Neural progenitor cell (in vitro differentiated cells): ENCODE results near the gene RIPOR2. TPM values are rescaled to one million over a fixed set of nuclear protein-coding genes. Genes with fewer than 3 reads are reported as not detected.

ENCODE experiments used
- DNase-seq: peaks from one replicate; pipeline ENCODE4 v3.0.0-alpha.2; 2016; ENCODE audit warnings: low spot score
- H2AFZ ChIP-seq: fragments of 200-600 bp; sonication (generic); replicated peaks from 2 replicates; pipeline ENCODE4 v1.6.1; 2016; ENCODE audit warnings: antibody characterized with exemption
- H3F3A ChIP-seq: fragments of 200-600 bp; sonication (generic); 2 replicates; pipeline ENCODE4 v1.6.1; 2016; ENCODE audit warnings: antibody characterized with exemption, low read depth
- H3K27ac ChIP-seq: fragments of 200-600 bp; sonication (generic); 2 replicates; pipeline ENCODE4 v1.5.1; 2016; ENCODE audit warnings: mild to moderate bottlenecking
- H3K27me3 ChIP-seq: fragments of 200-600 bp; sonication (generic); 2 replicates; pipeline ENCODE4 v1.6.1; 2016; ENCODE audit warnings: mild to moderate bottlenecking, moderate library complexity
- H3K36me3 ChIP-seq: fragments of 200-600 bp; sonication (generic); 2 replicates; pipeline ENCODE4 v1.5.1; 2016
- H3K4me1 ChIP-seq: fragments of 200-600 bp; sonication (generic); 2 replicates; pipeline ENCODE4 v1.6.1; 2016; ENCODE audit warnings: mixed run types
- H3K4me2 ChIP-seq: fragments of 200-600 bp; sonication (generic); 2 replicates; pipeline ENCODE4 v1.6.1; 2016
- H3K4me3 ChIP-seq: fragments of 200-600 bp; sonication (generic); 2 replicates; pipeline ENCODE4 v1.5.1; 2016
- H3K79me2 ChIP-seq: fragments of 200-600 bp; sonication (generic); 2 replicates; pipeline ENCODE4 v1.6.1; 2016; ENCODE audit warnings: low read depth
- H3K9ac ChIP-seq: fragments of 200-600 bp; sonication (generic); 2 replicates; pipeline ENCODE4 v1.6.1; 2016
- H3K9me3 ChIP-seq: fragments of 200-600 bp; sonication (generic); 2 replicates; pipeline ENCODE4 v1.5.1; 2016; ENCODE audit warnings: low read depth
- H4K20me1 ChIP-seq: fragments of 200-600 bp; sonication (generic); 2 replicates; pipeline ENCODE4 v1.6.1; 2016; ENCODE audit warnings: low read depth
- H3K27ac Mint-ChIP-seq: 3 replicates; pipeline ENCODE4 v1.8.0; 2021; ENCODE audit warnings: mixed read lengths
- H3K27me3 Mint-ChIP-seq: 2 replicates; pipeline ENCODE4 v1.8.0; 2022; ENCODE audit warnings: low read depth, mild to moderate bottlenecking, inconsistent platforms, moderate library complexity, mixed read lengths; ENCODE audit not compliant: insufficient read depth
- H3K36me3 Mint-ChIP-seq: 3 replicates; pipeline ENCODE4 v1.8.0; 2021; ENCODE audit warnings: mixed read lengths
- H3K4me1 Mint-ChIP-seq: 3 replicates; pipeline ENCODE4 v1.8.0; 2021; ENCODE audit warnings: mixed read lengths
- H3K4me3 Mint-ChIP-seq: 3 replicates; pipeline ENCODE4 v1.8.0; 2021; ENCODE audit warnings: mild to moderate bottlenecking, moderate library complexity, mixed read lengths
- H3K9me3 Mint-ChIP-seq: 3 replicates; pipeline ENCODE4 v1.8.0; 2020; ENCODE audit warnings: mixed read lengths
- CTCF ChIP-seq: fragments of 200-600 bp; sonication (generic); IDR thresholded peaks from 2 replicates; pipeline ENCODE4 v1.5.1; 2017; ENCODE audit warnings: antibody characterized with exemption, mild to moderate bottlenecking
- EZH2 ChIP-seq: fragments of 200-600 bp; sonication (generic); IDR thresholded peaks from 2 replicates; pipeline ENCODE4 v1.6.1; 2017; ENCODE audit warnings: antibody characterized with exemption, mild to moderate bottlenecking, moderate library complexity
- EZH2phosphoT487 ChIP-seq: fragments of 200-600 bp; sonication (generic); IDR thresholded peaks from 2 replicates; pipeline ENCODE4 v1.6.1; 2017; ENCODE audit warnings: antibody characterized with exemption
- total RNA-seq: library from RNA; depleted of rRNA; stranded (reverse); fragments of >200 nt; gene quantifications from 2 replicates; pipeline ENCODE4 v1.2.3, GENCODE V29; 2015; ENCODE audit warnings: low replicate concordance

Gene RIPOR2
- total RNA-seq, 1 donor from 2014 or later, result 0.26 TPM

DNA sequence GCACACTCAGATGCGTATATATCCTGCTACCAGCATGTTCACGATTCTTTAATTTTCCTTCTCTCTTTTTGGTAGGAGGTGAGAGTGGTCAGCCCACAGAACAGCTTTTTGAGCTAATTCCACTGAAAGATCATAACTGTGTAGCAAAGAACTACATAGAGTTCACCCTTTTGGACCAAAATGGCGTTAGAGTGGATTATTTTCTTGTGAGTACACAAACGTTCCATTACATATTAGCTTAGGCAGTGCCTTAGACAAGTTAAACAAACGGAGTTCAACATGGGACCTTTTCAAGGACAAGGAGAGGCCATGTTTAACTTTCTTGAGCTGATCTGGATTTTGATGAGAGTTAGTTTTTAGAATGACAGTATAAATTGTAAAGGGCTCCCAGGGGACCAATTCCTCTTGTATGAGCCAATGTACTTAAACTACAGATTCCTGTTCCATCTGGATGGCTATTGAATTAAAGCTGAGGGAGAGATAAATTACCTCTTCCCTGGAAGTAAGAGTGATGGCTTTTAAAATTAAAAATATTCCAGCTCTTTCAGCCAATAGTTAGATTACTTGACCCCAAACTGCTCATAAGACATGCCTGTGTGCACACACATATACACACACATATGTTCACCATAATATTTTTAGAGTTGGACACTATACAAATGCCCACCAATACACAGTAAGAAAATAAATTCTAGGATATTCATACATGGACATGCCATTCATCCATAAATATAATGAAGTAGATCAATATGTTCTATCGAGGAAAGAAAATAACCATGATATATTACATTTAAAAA lies 111.4 kb downstream of the RIPOR2 start:
- no peaks in the 10 kb centered on the region for H4K20me1 ChIP-seq
- H3K4me3 ChIP-seq, result no peak overlapping the region
- no peak for TF ChIP-seq EZH2
- TF ChIP-seq CTCF, result no peak
- no peak for TF ChIP-seq EZH2phosphoT487
- no peaks in the 10 kb centered on the region for H3F3A ChIP-seq
- no peak overlapping the region for H3K27ac Mint-ChIP-seq
- H3K79me2 ChIP-seq, result no peaks in the 10 kb centered on the region
- H3K4me3 Mint-ChIP-seq, result no peak overlapping the region
- no peak overlapping the region for H3K9ac ChIP-seq
- H3K4me2 ChIP-seq, result no peak overlapping the region
- no peaks in the 10 kb centered on the region for H3K9me3 ChIP-seq
- no peaks in the 10 kb centered on the region for H3K9me3 Mint-ChIP-seq
- DNase-seq, result no peak
- H3K27ac ChIP-seq, result no peak overlapping the region
- H3K27me3 Mint-ChIP-seq, result no peaks in the 10 kb centered on the region
- no peaks in the 10 kb centered on the region for H3K4me1 Mint-ChIP-seq
- no peaks in the 10 kb centered on the region for H3K36me3 Mint-ChIP-seq
- H3K27me3 ChIP-seq, result no peaks in the 10 kb centered on the region
- peaks cover 1% of the 10 kb centered on the region for H3K4me1 ChIP-seq
- no peaks in the 10 kb centered on the region for H3K36me3 ChIP-seq
- H2AFZ ChIP-seq, result no peak overlapping the region

DNA sequence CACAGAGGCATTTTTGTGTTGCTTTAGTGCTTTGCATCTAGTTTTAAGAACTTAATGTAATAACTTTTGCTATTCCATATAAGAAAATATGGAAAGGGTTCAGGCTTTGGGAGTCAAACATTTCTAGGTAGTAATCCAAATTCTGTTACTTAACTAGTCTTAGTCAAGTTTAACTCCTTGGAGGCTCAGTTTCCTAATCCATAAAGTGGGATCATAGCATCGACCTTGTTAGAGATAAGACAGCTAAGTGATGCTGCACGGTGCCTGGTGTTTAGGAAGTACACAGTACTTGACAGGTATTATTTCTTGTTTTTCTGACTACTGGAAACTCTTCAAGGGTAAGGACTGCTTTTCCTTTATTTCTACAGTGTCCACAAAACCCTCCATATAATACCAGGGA lies 112.6 kb downstream of the RIPOR2 start:
- H3K4me3 Mint-ChIP-seq, result no peak overlapping the region
- no peak for TF ChIP-seq EZH2
- TF ChIP-seq CTCF, result no peak
- TF ChIP-seq EZH2phosphoT487, result no peak

DNA sequence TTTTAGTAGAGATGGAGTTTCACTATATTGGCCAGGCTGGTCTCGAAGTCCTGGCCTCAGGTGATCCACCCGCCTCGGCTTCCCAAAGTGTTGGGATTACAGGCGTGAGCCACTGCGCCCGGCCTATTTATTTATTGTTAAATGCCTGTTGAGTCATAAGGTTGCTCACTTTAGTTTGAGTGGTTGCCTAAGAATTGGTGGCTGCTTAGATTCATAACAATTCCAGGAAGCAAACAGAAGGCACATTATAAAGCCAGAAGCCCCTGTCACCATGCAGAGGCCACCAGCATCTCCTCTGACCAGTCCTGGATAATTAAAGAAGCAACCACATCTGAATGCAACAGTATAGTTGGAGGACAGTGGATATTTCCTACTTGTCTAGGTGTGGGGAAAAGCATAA lies 113.1 kb downstream of the RIPOR2 start:
- Histone ChIP-seq H4K20me1 (no peaks in the 10 kb centered on the region), H3K79me2 (no peaks in the 10 kb centered on the region), H3K4me3 (no peak overlapping the region), H3K9me3 (no peaks in the 10 kb centered on the region), H3K4me1 (peaks cover 15% of the 10 kb centered on the region), H3K27ac (no peak overlapping the region), H3K27me3 (no peaks in the 10 kb centered on the region), H3K4me2 (no peak overlapping the region), H3F3A (peaks cover 9% of the 10 kb centered on the region), H2AFZ (no peak overlapping the region), H3K36me3 (no peaks in the 10 kb centered on the region), H3K9ac (no peak overlapping the region)
- no peak overlapping the region for H3K4me3 Mint-ChIP-seq
- no peak overlapping the region for H3K27ac Mint-ChIP-seq
- no peak for DNase-seq
- H3K4me1 Mint-ChIP-seq, result peaks cover 5% of the 10 kb centered on the region
- peaks cover 3% of the 10 kb centered on the region for H3K27me3 Mint-ChIP-seq
- H3K36me3 Mint-ChIP-seq, result no peaks in the 10 kb centered on the region
- no peaks in the 10 kb centered on the region for H3K9me3 Mint-ChIP-seq
- TF ChIP-seq EZH2phosphoT487 (no peak), CTCF (no peak), EZH2 (no peak)

More for the DNA sequence above, 112.6 kb downstream of the RIPOR2 start:
- Histone ChIP-seq H3F3A (peaks cover 8% of the 10 kb centered on the region), H2AFZ (no peak overlapping the region), H3K36me3 (no peaks in the 10 kb centered on the region), H3K79me2 (no peaks in the 10 kb centered on the region), H3K4me2 (no peak overlapping the region), H3K27ac (no peak overlapping the region), H4K20me1 (no peaks in the 10 kb centered on the region), H3K27me3 (no peaks in the 10 kb centered on the region), H3K9ac (no peak overlapping the region), H3K9me3 (no peaks in the 10 kb centered on the region), H3K4me1 (peaks cover 13% of the 10 kb centered on the region), H3K4me3 (no peak overlapping the region)
- no peak for DNase-seq
- H3K9me3 Mint-ChIP-seq, result no peaks in the 10 kb centered on the region
- peaks cover 3% of the 10 kb centered on the region for H3K4me1 Mint-ChIP-seq
- peaks cover under 1% of the 10 kb centered on the region for H3K27me3 Mint-ChIP-seq
- H3K36me3 Mint-ChIP-seq, result no peaks in the 10 kb centered on the region
- H3K27ac Mint-ChIP-seq, result no peak overlapping the region
